HepG2 (cell line): ENCODE measurements around the gene TRPV4. TPM values are rescaled to one million over a fixed set of nuclear protein-coding genes. Genes with fewer than 3 reads are reported as not detected.

Source experiments
- ATAC-seq: fragments of 200-7000 bp; cut with Tn5 transposase; 3 replicates; pipeline ENCODE4 v1.9.1; 2020; ENCODE audit warnings: mild to moderate bottlenecking, moderate library complexity
- BruUV-seq: library from RNA; stranded (reverse); fragments of 400-500 nt; replicated peaks from 2 replicates; lab custom pipeline; 2021; lab: Mats Ljungman, UMichigan
- CTCF ChIA-PET: fragments of 300-600 bp; formaldehyde crosslinking; extraction: SDS; loops from one replicate; lab custom pipeline; 2021; ENCODE audit warnings: low total read pairs, inconsistent platforms, low intra/inter-chr PET ratio; lab: Yijun Ruan, JAX
- POLR2A ChIA-PET: fragments of 350-600 bp; sonication (Branson Sonifier 250); formaldehyde crosslinking; loops from one replicate; lab custom pipeline; 2020; ENCODE audit warnings: antibody characterized with exemption, inconsistent platforms; lab: Yijun Ruan, JAX
- DNase-seq: peaks from one replicate; pipeline ENCODE4 v3.0.0-alpha.2; 2015; ENCODE audit warnings: low spot score
- FAIRE-seq: peaks from 3 replicates; lab custom pipeline; 2011; peaks lifted over from hg19 to GRCh38; lab: Jason Lieb, UNC
- H2AFZ ChIP-seq: one replicate; pipeline ENCODE4 v1.6.1; 2011; ENCODE audit warnings: low read length, inconsistent platforms
- H3K27ac ChIP-seq: fragments of 300-600 bp; 3 replicates; pipeline ENCODE4 v1.8.0; 2011; ENCODE audit warnings: mixed run types, mild to moderate bottlenecking, mixed read lengths, low read length, inconsistent platforms; ENCODE audit not compliant: insufficient read depth; ENCODE audit errors: extremely low read length
- H3K27me3 ChIP-seq, 2 experiments: fragments of 200-600 bp in 1 of 2; 2 replicates in 1 of 2; 3 replicates in 1 of 2; pipeline versions ENCODE4 v1.6.0 to v1.8.0; 2011; ENCODE audit warnings: low read length in 2 of 2, mild to moderate bottlenecking in 2 of 2, moderate library complexity in 2 of 2, inconsistent platforms in 1 of 2; ENCODE audit not compliant: insufficient read depth in 2 of 2, control insufficient read depth in 1 of 2
- H3K36me3 ChIP-seq, 2 experiments: fragments of 200-600 bp in 1 of 2; replicated peaks in 1 of 2; 2 replicates in 1 of 2; 3 replicates in 1 of 2; pipeline versions ENCODE4 v1.5.1 to v1.8.0; 2011; ENCODE audit warnings: low read length in 2 of 2, inconsistent platforms in 1 of 2; ENCODE audit not compliant: insufficient read depth in 2 of 2, control insufficient read depth in 1 of 2
- H3K4me1 ChIP-seq: 2 replicates; pipeline ENCODE4 v1.5.1; 2012; ENCODE audit warnings: low read length, inconsistent platforms; ENCODE audit not compliant: insufficient read depth
- H3K4me2 ChIP-seq: 2 replicates; pipeline ENCODE4 v1.6.0; 2011; ENCODE audit warnings: low read depth, low read length, inconsistent platforms
- H3K4me3 ChIP-seq, 3 experiments: fragments of 200-600 bp in 1 of 3; sonication (generic), shearing (Covaris generic) in 1 of 3; replicated peaks in 1 of 3; 2 replicates each; pipeline ENCODE4 v1.5.1; 2011 to 2016; ENCODE audit warnings: low read length in 3 of 3, inconsistent platforms in 2 of 3, low read depth in 2 of 3, mild to moderate bottlenecking in 2 of 3, control low read depth in 1 of 3, mixed read lengths in 1 of 3; ENCODE audit not compliant: insufficient read depth in 1 of 3
- H3K79me2 ChIP-seq: one replicate; pipeline ENCODE4 v1.6.1; 2011; ENCODE audit warnings: low read length, inconsistent platforms; ENCODE audit not compliant: insufficient read depth
- H3K9ac ChIP-seq: 2 replicates; pipeline ENCODE4 v1.6.0; 2011; ENCODE audit warnings: mild to moderate bottlenecking, low read depth, low read length, inconsistent platforms; ENCODE audit not compliant: insufficient read depth
- H3K9me3 ChIP-seq: 2 replicates; pipeline ENCODE4 v1.5.1; 2012; ENCODE audit warnings: mild to moderate bottlenecking, low read length
- H4K20me1 ChIP-seq: 2 replicates; pipeline ENCODE4 v1.6.0; 2011; ENCODE audit warnings: inconsistent platforms, mild to moderate bottlenecking, low read length, moderate library complexity; ENCODE audit not compliant: insufficient read depth
- HNF1B ChIP-seq: sonication (generic); formaldehyde crosslinking; IDR thresholded peaks from 2 replicates; pipeline ENCODE4 v1.5.1; 2020; ENCODE audit warnings: mild to moderate bottlenecking, moderate library complexity, missing genetic modification reagents
- POLR2A ChIP-seq, 2 experiments: IDR thresholded peaks; 2 replicates each; pipeline ENCODE4 v1.6.1; 2011; ENCODE audit warnings: low read depth in 2 of 2, low read length in 2 of 2, mild to moderate bottlenecking in 1 of 2, moderate library complexity in 1 of 2; ENCODE audit not compliant: insufficient read depth in 1 of 2
- RFX3 ChIP-seq: IDR thresholded peaks from 2 replicates; pipeline ENCODE4 v1.6.1; 2016; ENCODE audit warnings: missing biosample characterization, missing genetic modification reagents
- SMAD9 ChIP-seq: sonication (generic); formaldehyde crosslinking; IDR thresholded peaks from 2 replicates; pipeline ENCODE4 v1.5.1; 2020; ENCODE audit warnings: mild to moderate bottlenecking, missing genetic modification reagents
- TFAP4 ChIP-seq: sonication (generic); IDR thresholded peaks from 2 replicates; pipeline ENCODE4 v1.6.1; 2016; ENCODE audit warnings: low read depth, borderline replicate concordance
- ZBTB40 ChIP-seq, 2 experiments: fragments of 450-650 bp in 1 of 2; sonication (generic) in 1 of 2; formaldehyde crosslinking in 1 of 2; IDR thresholded peaks; 2 replicates each; pipeline versions ENCODE4 v1.6.1 to v1.8.0; 2016 to 2022; ENCODE audit warnings: antibody characterized with exemption in 1 of 2, mild to moderate bottlenecking in 1 of 2, missing genetic modification reagents in 1 of 2
- WGBS: methylation state at CpG from one replicate; pipeline ENCODE4 v1.1.6; 2017; ENCODE audit warnings: low lambda C conversion rate; 5-methylcytosine and 5-hydroxymethylcytosine counted together
- in situ Hi-C: cut with HindIII; loops from 2 replicates; pipeline ENCODE4 v1.10.0; 2017; ENCODE audit warnings: low pct_unique_long_range_greater_than_20kb; ENCODE audit not compliant: extremely low pct_ligation_motif_present
- intact Hi-C: fragments of 100-400 bp; cut with micrococcal nuclease; formaldehyde crosslinking; loops from one replicate; pipeline ENCODE4 v1.10.0; 2022; ENCODE audit not compliant: unreplicated experiment
- polyA plus RNA-seq, 8 experiments: library from polyadenylated mRNA; depleted of rRNA in 3 of 8; stranded (reverse) in 7 of 8; unstranded in 1 of 8; fragments of >200 nt; fragmentation: Illumina TruSeq in 4 of 8; extraction: Trizol in 4 of 8; gene quantifications; 2 replicates each; pipeline versions ENCODE4 v1.2.1 to v1.2.3, GENCODE V29; 2011 to 2016; ENCODE audit warnings: low read depth in 4 of 8, missing spikeins in 1 of 8, mixed read lengths in 1 of 8; ENCODE audit not compliant: insufficient read depth in 1 of 8
- total RNA-seq, 5 experiments: library from RNA; depleted of rRNA; stranded (reverse); fragments of >200 nt; fragmentation: Illumina TruSeq; extraction: Trizol; gene quantifications; 2 replicates each; pipeline ENCODE4 v1.2.3, GENCODE V29; 2016; ENCODE audit warnings: low read depth in 1 of 5

TRPV4 gene
- total and polyA plus RNA-seq, 2 of the 13 experiments (the other 11 are each of a cell fraction or from before 2014, with no cell fraction given), result 0.66 to 4.7 TPM

- FAIRE-seq, result no peak
- 33% methylated on average over 3 of the region's 7 CpGs for WGBS
- Histone ChIP-seq H3K27me3 (no peaks in the 10 kb centered on the region), H3K9me3 (no peaks in the 10 kb centered on the region), H3K36me3 (no peaks in the 10 kb centered on the region), H4K20me1 (no peaks in the 10 kb centered on the region), H2AFZ (no peak overlapping the region), H3K4me1 (peaks cover 53% of the 10 kb centered on the region), H3K4me2 (no peak overlapping the region), H3K9ac (no peak overlapping the region), H3K27ac (no peak overlapping the region), H3K4me3 (no peak overlapping the region), H3K79me2 (no peaks in the 10 kb centered on the region)
- ATAC-seq, result peak; percentile 38
- no TSS peak for BruUV-seq
- CTCF ChIA-PET, result no interaction called here
- in situ Hi-C loops (loop anchor here (5.0 kb wide), 1 partner anchor 38 kb away; no protein-coding TSS in a partner anchor), intact Hi-C loops (no loop called here)
- POLR2A ChIA-PET, result no interaction called here
- DNase-seq, result peak; percentile 59
- TF ChIP-seq ZBTB40 (IDR thresholded peaks at IDR 0.05), result no peak
- TF ChIP-seq ZBTB40 (CRISPR knock-in tag; IDR thresholded peaks at IDR 0.05), result no peak
- TF ChIP-seq TFAP4, result peak; percentile 43; the same call in 1 of the 2 replicates
- peak; percentile 48; the same call in 1 of the 2 replicates for TF ChIP-seq RFX3
- no peak for TF ChIP-seq HNF1B (CRISPR knock-in tag)
- TF ChIP-seq POLR2A (IDR thresholded peaks at IDR 0.05; ENCODE audit: insufficient read depth in 1 of 2, low read depth in 2 of 2, low read length in 2 of 2), result no peak
- no peak for TF ChIP-seq SMAD9 (CRISPR knock-in tag)
Measured at GRCh38 chr12:109840305-109841074, 7.3 kb upstream of the TRPV4 start.
